ENCODE results near the gene ARFGAP3.

Gene ARFGAP3

GRCh38 chr22:42841444-42841843 lies 15.6 kb downstream of the ARFGAP3 start:
- Histone ChIP-seq H3K9me2 (replicated peaks; ENCODE audit: low read depth, low read length) (no peaks in the 10 kb centered on the region), H3K9me3 (ENCODE audit: insufficient read depth, low read depth, low read length) (no peaks in the 10 kb centered on the region), H3K79me2 (ENCODE audit: insufficient read depth, low read length) (0 out of 2 replicates have a peak, but pooled peaks cover 5% of the 10 kb centered on the region), H3K4me3 (ENCODE audit: low read length, poor library complexity, severe bottlenecking) (no peak overlapping the region), H4K20me1 (ENCODE audit: insufficient read depth, low read length, poor library complexity, severe bottlenecking) (no peaks in the 10 kb centered on the region), H3K4me1 (ENCODE audit: insufficient read depth, low read length, poor library complexity, severe bottlenecking) (peaks cover 2% of the 10 kb centered on the region), H2AFZ (ENCODE audit: low read length) (no peak overlapping the region), H3K27me3 (ENCODE audit: insufficient read depth, low read length, poor library complexity, severe bottlenecking) (no peaks in the 10 kb centered on the region), H3K4me2 (ENCODE audit: low read depth, low read length, poor library complexity, severe bottlenecking) (no peak overlapping the region), H3K36me3 (ENCODE audit: insufficient read depth, low read length) (peaks cover 62% of the 10 kb centered on the region; the same call in 1 of the 2 replicates), H3K9ac (ENCODE audit: low read depth, low read length, poor library complexity, severe bottlenecking) (no peak overlapping the region), H3F3A (ENCODE audit: low read depth) (no peaks in the 10 kb centered on the region)
- TF ChIP-seq EZH2phosphoT487 (IDR thresholded peaks at IDR 0.05; ENCODE audit: borderline replicate concordance): no peak
- TF ChIP-seq, protein P1, sequence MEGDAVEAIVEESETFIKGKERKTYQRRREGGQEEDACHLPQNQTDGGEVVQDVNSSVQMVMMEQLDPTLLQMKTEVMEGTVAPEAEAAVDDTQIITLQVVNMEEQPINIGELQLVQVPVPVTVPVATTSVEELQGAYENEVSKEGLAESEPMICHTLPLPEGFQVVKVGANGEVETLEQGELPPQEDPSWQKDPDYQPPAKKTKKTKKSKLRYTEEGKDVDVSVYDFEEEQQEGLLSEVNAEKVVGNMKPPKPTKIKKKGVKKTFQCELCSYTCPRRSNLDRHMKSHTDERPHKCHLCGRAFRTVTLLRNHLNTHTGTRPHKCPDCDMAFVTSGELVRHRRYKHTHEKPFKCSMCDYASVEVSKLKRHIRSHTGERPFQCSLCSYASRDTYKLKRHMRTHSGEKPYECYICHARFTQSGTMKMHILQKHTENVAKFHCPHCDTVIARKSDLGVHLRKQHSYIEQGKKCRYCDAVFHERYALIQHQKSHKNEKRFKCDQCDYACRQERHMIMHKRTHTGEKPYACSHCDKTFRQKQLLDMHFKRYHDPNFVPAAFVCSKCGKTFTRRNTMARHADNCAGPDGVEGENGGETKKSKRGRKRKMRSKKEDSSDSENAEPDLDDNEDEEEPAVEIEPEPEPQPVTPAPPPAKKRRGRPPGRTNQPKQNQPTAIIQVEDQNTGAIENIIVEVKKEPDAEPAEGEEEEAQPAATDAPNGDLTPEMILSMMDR (conservative IDR thresholded peaks at IDR 0.05; ENCODE audit: low read length): no peak

DNA sequence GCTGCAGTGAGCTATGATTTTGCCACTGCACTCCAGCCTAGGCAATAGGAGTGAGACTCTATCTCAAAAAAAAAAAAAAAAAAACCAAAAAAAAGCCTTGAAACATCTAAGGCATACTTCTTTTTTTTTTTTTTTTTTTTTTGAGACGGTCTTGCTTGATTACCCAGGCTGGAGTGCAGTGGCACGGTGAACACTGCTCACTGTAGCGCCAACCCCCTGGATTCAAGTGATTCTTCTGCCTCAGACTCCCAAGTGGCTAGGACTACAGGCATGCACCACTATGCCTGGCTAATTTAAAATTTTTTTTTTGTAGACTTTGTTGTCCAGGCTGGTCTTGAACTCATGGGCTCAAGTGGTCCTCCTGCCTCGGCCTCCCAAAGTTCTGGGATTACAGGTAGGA lies 19.5 kb downstream of the ARFGAP3 start:
- no peak overlapping the region for H3K4me2 ChIP-seq (ENCODE audit: low read depth, low read length, poor library complexity, severe bottlenecking)
- no peaks in the 10 kb centered on the region for H4K20me1 ChIP-seq (ENCODE audit: insufficient read depth, low read length, poor library complexity, severe bottlenecking)
- no peaks in the 10 kb centered on the region for H3K9me2 ChIP-seq (replicated peaks; ENCODE audit: low read depth, low read length)
- no peaks in the 10 kb centered on the region for H3F3A ChIP-seq (ENCODE audit: low read depth)
- H3K27me3 ChIP-seq (ENCODE audit: insufficient read depth, low read length, poor library complexity, severe bottlenecking): no peaks in the 10 kb centered on the region
- no peak overlapping the region for H3K9ac ChIP-seq (ENCODE audit: low read depth, low read length, poor library complexity, severe bottlenecking)
- no peak for TF ChIP-seq EZH2phosphoT487 (IDR thresholded peaks at IDR 0.05; ENCODE audit: borderline replicate concordance)
- TF ChIP-seq, protein P1 (conservative IDR thresholded peaks at IDR 0.05; ENCODE audit: low read length): no peak
- H3K4me1 ChIP-seq (ENCODE audit: insufficient read depth, low read length, poor library complexity, severe bottlenecking): no peaks in the 10 kb centered on the region
- H3K4me3 ChIP-seq (ENCODE audit: low read length, poor library complexity, severe bottlenecking): no peak overlapping the region
- H3K79me2 ChIP-seq (ENCODE audit: insufficient read depth, low read length): 0 out of 2 replicates have a peak, but pooled peaks cover 3% of the 10 kb centered on the region
- H2AFZ ChIP-seq (ENCODE audit: low read length): no peak overlapping the region
- peaks cover 73% of the 10 kb centered on the region for H3K36me3 ChIP-seq (ENCODE audit: insufficient read depth, low read length)
- no peaks in the 10 kb centered on the region for H3K9me3 ChIP-seq (ENCODE audit: insufficient read depth, low read depth, low read length)

DNA sequence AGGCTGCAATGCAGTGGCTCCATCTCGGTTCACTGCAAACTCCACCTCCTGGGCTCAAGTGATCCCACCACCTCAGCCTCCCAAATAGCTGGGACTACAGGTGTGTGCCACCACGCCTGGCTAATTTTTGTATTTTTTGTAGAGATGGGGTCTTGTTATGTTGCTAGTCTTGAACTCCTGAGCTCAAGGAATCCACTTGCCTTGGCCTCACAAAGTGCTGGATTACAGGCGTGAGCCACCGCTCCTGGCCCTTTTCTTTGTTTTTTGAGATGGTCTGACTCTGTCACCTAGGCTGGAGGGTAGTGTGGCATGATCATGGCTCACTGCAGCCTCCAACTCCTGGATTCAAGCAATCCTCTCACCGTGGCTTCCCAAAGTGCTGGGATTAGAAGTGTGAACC lies 21.0 kb downstream of the ARFGAP3 start:
- no peaks in the 10 kb centered on the region for H3F3A ChIP-seq (ENCODE audit: low read depth)
- no peaks in the 10 kb centered on the region for H3K79me2 ChIP-seq (ENCODE audit: insufficient read depth, low read length)
- H3K9me3 ChIP-seq (ENCODE audit: insufficient read depth, low read depth, low read length): no peaks in the 10 kb centered on the region
- no peaks in the 10 kb centered on the region for H3K9me2 ChIP-seq (replicated peaks; ENCODE audit: low read depth, low read length)
- H2AFZ ChIP-seq (ENCODE audit: low read length): no peak overlapping the region
- H3K36me3 ChIP-seq (ENCODE audit: insufficient read depth, low read length): peaks cover 77% of the 10 kb centered on the region
- no peak overlapping the region for H3K9ac ChIP-seq (ENCODE audit: low read depth, low read length, poor library complexity, severe bottlenecking)
- no peak overlapping the region for H3K4me3 ChIP-seq (ENCODE audit: low read length, poor library complexity, severe bottlenecking)
- no peaks in the 10 kb centered on the region for H4K20me1 ChIP-seq (ENCODE audit: insufficient read depth, low read length, poor library complexity, severe bottlenecking)
- no peak overlapping the region for H3K4me2 ChIP-seq (ENCODE audit: low read depth, low read length, poor library complexity, severe bottlenecking)
- TF ChIP-seq, protein P1 (conservative IDR thresholded peaks at IDR 0.05; ENCODE audit: low read length): no peak
- no peak for TF ChIP-seq EZH2phosphoT487 (IDR thresholded peaks at IDR 0.05; ENCODE audit: borderline replicate concordance)
- H3K27me3 ChIP-seq (ENCODE audit: insufficient read depth, low read length, poor library complexity, severe bottlenecking): no peaks in the 10 kb centered on the region
- H3K4me1 ChIP-seq (ENCODE audit: insufficient read depth, low read length, poor library complexity, severe bottlenecking): no peaks in the 10 kb centered on the region

All from Loucy (cell line).